Memory B cell (primary cell): ENCODE measurements around the gene NAXE.
"Not testable (repeated sequence)": the region's sequence is repeated elsewhere in the genome, so short reads cannot be mapped to it uniquely, and the experiment has no call there.

Source experiments
- ATAC-seq: fragments of 150-1000 bp; cut with Tn5 transposase; 2 replicates; pipeline ENCODE4 v1.10.0; 2021; ENCODE audit warnings: low read depth, mild to moderate bottlenecking, moderate library complexity
- DNase-seq, 2 donors: peaks; one replicate each; pipeline ENCODE4 v3.0.0; 2022; ENCODE audit warnings: low spot score in 2 of 2
- H3K27ac Mint-ChIP-seq: one replicate; pipeline ENCODE4 v1.8.0; 2022; ENCODE audit warnings: mild to moderate bottlenecking, moderate library complexity, mixed read lengths
- H3K27me3 Mint-ChIP-seq: one replicate; pipeline ENCODE4 v1.8.0; 2022; ENCODE audit warnings: mixed read lengths
- H3K36me3 Mint-ChIP-seq: one replicate; pipeline ENCODE4 v1.8.0; 2022; ENCODE audit warnings: mild to moderate bottlenecking, mixed read lengths
- H3K4me1 Mint-ChIP-seq: one replicate; pipeline ENCODE4 v1.8.0; 2022; ENCODE audit warnings: mixed read lengths
- H3K4me3 Mint-ChIP-seq: one replicate; pipeline ENCODE4 v1.8.0; 2022; ENCODE audit warnings: mild to moderate bottlenecking, moderate library complexity, mixed read lengths
- H3K9me3 Mint-ChIP-seq: one replicate; pipeline ENCODE4 v1.8.0; 2022; ENCODE audit warnings: mixed read lengths

The NAXE gene

DNA sequence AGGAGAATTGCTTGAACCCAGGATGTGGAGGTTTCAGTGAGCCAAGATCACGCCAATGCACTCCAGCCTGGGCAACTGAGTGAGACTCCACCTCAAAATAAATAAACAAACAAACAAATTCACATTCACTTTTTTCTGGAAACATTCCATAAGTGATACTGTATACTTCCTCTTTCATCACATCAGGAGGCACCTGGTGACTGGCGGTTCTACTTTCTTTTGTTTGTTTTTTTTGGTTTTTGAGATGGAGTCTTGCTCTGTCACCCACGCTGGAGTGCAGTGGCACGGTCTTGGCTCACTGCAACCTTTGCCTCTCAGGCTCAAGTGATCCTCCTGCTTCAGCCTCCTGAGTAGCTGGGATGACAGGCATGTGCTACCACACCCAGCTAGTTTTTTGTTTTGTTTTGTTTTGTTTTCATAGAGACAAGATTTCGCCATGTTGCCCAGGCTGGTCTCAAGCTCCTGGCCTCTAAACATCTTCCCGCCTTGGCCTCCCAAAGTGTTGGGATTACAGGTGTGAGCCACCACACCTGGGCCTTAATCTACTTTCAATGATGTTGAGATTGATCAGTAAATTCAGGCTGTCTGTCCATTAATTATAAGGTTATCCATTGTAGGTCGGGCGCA lies 38.4 kb downstream of the NAXE start:
- peak; percentile 37 for ATAC-seq
- H3K9me3 Mint-ChIP-seq: no peaks in the 10 kb centered on the region
- peaks cover 3% of the 10 kb centered on the region for H3K4me1 Mint-ChIP-seq
- DNase-seq: no peak
- no peaks in the 10 kb centered on the region for H3K36me3 Mint-ChIP-seq
- H3K27me3 Mint-ChIP-seq: peaks cover 20% of the 10 kb centered on the region
- H3K4me3 Mint-ChIP-seq: no peak overlapping the region
- no peak overlapping the region for H3K27ac Mint-ChIP-seq

GRCh38 chr1:156631152-156631551 lies 39.6 kb downstream of the NAXE start:
- not testable (repeated sequence) for H3K4me3 Mint-ChIP-seq, H3K36me3 Mint-ChIP-seq, DNase-seq, H3K9me3 Mint-ChIP-seq, ATAC-seq, H3K27ac Mint-ChIP-seq, H3K4me1 Mint-ChIP-seq
- H3K27me3 Mint-ChIP-seq: peaks cover 20% of the 10 kb centered on the region

DNA sequence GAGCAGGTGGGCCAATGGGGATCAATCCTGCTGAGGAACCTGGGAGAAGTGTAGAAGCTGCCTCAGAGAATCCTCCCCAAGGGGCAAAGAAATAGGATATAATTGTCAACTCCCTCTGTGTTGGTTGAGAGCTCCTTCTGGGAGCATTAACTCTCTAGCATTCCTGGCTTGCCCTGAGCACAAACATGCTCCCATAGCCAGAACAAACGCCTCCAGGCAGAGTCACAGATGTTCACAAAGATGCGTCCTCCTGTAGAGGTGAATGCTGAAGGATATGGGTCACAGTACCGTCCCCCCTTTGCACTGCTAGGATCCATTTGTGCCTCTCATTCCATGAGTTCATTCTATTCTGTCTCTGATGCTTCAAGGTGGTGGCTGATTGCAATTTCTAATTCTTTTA lies 40.8 kb downstream of the NAXE start:
- DNase-seq (no peak), ATAC-seq (no peak)
- no peak overlapping the region for H3K27ac Mint-ChIP-seq
- no peak overlapping the region for H3K4me3 Mint-ChIP-seq
- peaks cover 24% of the 10 kb centered on the region for H3K27me3 Mint-ChIP-seq
- H3K36me3 Mint-ChIP-seq: no peaks in the 10 kb centered on the region
- peaks cover 4% of the 10 kb centered on the region for H3K4me1 Mint-ChIP-seq
- H3K9me3 Mint-ChIP-seq: no peaks in the 10 kb centered on the region

DNA sequence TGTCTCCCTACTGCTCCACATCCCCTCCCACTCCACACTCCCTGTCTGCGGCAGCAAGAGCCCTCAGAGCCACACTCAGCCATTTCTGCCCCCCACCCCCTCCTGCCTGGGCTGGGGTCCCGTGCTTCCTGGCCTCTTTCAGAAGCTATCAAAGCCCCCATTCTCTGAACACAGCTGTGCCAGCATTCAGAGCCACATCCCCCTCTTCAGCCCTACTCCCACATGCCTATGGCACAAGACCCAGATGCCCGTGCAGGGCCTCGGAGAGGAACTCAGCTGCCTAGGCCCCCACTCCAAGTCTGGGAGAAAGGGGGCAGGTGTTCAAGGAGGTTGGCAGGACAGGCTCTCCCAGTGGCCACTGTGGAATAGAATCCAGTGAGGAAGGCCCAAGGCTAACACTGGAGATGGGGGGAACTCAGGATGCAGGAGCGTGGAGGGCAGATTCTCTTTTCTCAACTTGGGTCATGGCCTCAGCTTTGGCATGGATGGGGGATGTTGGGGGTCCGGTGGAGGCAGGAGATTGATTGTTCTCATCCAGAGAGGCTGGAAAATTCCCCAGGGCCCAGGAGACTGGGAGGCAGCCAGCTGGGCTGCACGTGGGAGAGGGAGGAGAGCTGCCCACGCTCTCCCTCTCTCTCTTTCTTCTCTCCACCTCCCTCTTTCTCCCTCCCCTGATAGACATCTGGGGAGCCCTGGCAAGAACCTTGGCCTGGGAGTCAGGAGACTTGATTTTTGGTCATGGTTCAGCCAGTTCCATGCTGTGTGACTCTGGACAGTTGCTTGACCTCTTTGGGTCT lies 46.8 kb downstream of the NAXE start:
- peaks cover 16% of the 10 kb centered on the region for H3K4me1 Mint-ChIP-seq
- no peaks in the 10 kb centered on the region for H3K9me3 Mint-ChIP-seq
- H3K27me3 Mint-ChIP-seq: peaks cover 41% of the 10 kb centered on the region
- no peak overlapping the region for H3K4me3 Mint-ChIP-seq
- H3K36me3 Mint-ChIP-seq: no peaks in the 10 kb centered on the region
- no peak for ATAC-seq
- DNase-seq: no peak
- no peak overlapping the region for H3K27ac Mint-ChIP-seq

DNA sequence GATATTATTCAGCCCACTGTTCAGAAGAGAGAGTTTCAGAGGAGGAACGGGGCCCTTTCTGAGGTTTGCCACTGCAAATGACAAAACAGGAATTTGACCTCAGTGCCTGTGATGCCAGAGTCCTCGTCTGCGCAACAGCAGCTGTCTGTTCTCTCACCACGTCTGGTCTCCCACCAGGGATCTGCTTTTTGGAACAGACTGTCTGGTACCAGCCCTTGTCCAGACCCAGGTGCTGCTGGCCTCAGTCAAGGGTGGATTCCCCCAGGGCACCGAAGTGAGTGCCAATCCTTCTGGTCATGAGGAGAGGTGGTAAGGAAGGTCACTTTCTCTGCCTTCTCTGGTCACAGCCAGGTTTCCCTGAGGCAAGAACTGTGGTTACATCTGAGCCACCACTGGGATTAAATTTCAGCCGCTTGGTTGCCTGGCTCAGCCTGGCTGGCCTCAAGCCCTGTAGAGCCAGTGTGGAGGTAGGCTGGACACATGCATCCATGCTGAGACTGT lies 48.1 kb downstream of the NAXE start:
- Mint-ChIP-seq H3K27ac (no peak overlapping the region), H3K36me3 (no peaks in the 10 kb centered on the region), H3K4me3 (no peak overlapping the region), H3K27me3 (peaks cover 43% of the 10 kb centered on the region), H3K4me1 (peaks cover 20% of the 10 kb centered on the region), H3K9me3 (no peaks in the 10 kb centered on the region)
- ATAC-seq (no peak), DNase-seq (no peak)

DNA sequence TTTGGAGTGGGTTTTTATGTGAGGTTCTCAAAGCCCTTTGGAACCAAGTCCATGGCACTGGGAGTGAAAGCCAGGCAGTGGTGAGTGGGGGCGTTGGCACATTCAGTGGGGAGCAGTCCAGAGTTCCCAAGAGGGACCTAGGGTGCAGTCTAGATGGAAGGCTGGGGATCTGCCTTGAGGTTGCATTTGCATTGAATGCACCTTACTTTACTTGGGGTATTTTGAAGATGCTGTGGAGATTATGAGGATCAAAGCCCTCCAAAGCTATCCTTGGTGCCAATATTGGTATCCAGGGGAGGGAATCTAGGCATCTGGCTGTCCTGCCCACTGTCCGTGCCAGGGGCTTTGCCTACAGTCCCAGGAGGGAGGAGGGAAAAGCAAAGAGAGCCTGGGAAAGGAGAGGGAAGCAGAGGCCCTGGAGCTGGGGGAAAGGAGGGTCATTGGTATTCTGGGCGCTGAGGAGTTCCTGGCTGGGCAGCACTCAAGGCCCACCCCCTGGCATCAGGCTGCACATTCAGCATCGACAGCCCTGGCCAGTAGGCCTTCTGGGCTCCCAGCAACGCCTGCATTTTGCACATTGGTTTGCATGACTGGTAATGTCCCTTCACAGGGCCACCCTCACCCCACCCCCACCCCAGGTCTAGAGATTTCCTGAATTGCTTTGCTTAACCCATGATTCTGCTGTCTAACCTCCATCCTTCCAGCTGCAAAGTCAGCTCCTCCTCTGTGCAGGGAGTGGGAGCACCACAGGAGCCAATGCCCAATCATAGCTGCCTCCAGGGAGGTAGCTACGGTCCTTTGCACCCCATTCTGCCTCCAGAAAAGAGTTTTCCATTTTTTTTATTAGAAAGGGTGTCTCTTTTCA lies 49.5 kb downstream of the NAXE start:
- H3K9me3 Mint-ChIP-seq: no peaks in the 10 kb centered on the region
- H3K27me3 Mint-ChIP-seq: peaks cover 54% of the 10 kb centered on the region
- DNase-seq: no peak
- no peak overlapping the region for H3K27ac Mint-ChIP-seq
- no peaks in the 10 kb centered on the region for H3K36me3 Mint-ChIP-seq
- ATAC-seq: no peak
- H3K4me3 Mint-ChIP-seq: peak overlapping the region; percentile 62
- peaks cover 20% of the 10 kb centered on the region for H3K4me1 Mint-ChIP-seq

GRCh38 chr1:156641761-156642264 lies 50.2 kb downstream of the NAXE start, which contains the start of gene BCAN:
Gene BCAN, plus strand, starts transcription at chr1:156642117. Its CDS starts 3,938 bp downstream, at chr1:156646055.
- peak; percentile 36 for ATAC-seq
- peaks cover 20% of the 10 kb centered on the region for H3K4me1 Mint-ChIP-seq
- no peak for DNase-seq
- H3K27ac Mint-ChIP-seq: no peak within 1 kb of the TSS
- peak within 1 kb of the TSS; percentile 76 for H3K4me3 Mint-ChIP-seq
- H3K36me3 Mint-ChIP-seq: no peaks in the 10 kb centered on the region
- H3K27me3 Mint-ChIP-seq: peaks cover 53% of the 10 kb centered on the region
- no peaks in the 10 kb centered on the region for H3K9me3 Mint-ChIP-seq

DNA sequence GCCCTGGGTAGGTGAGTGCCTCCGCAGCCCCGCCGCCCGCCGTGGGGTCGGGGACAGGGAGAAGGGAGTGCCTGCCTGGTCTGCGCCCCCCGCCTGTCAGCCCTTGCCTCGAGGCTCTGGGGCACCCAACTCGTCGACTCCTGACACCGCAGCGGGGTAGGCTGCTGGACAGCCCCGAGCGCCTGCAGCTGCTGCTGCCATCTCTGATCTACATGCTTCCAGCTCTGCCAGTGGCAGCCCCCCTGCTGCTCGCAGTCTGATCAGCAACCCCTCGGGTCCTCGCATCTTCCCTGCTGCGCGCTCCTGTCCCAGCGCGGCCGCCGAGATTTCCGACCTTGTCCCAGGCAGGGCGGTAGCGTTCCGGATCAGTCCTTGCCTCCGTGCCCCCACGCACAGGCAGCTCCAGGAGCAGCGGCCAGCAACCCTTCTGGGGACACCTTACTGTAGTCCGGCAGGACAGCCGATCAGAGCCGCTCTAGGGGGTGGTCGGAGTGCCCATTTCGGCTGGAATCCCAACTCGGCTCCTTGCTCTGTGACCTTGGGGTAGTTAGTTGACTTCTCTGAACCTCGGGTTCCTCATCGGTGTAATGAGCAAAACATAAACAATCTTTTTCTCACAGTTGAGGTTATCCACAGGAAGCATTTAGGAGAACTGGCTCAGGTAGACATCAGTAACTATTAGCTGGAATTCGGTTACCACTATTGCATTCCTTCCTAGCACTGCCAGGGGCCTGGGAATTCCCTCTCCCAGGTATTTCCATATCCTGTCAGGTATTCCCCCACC lies 50.9 kb downstream of the NAXE start:
- Mint-ChIP-seq H3K9me3 (no peaks in the 10 kb centered on the region), H3K4me3 (peak overlapping the region; percentile 76), H3K27ac (no peak overlapping the region), H3K36me3 (no peaks in the 10 kb centered on the region), H3K27me3 (peaks cover 53% of the 10 kb centered on the region), H3K4me1 (peaks cover 20% of the 10 kb centered on the region)
- DNase-seq: no peak
- ATAC-seq: no peak

DNA sequence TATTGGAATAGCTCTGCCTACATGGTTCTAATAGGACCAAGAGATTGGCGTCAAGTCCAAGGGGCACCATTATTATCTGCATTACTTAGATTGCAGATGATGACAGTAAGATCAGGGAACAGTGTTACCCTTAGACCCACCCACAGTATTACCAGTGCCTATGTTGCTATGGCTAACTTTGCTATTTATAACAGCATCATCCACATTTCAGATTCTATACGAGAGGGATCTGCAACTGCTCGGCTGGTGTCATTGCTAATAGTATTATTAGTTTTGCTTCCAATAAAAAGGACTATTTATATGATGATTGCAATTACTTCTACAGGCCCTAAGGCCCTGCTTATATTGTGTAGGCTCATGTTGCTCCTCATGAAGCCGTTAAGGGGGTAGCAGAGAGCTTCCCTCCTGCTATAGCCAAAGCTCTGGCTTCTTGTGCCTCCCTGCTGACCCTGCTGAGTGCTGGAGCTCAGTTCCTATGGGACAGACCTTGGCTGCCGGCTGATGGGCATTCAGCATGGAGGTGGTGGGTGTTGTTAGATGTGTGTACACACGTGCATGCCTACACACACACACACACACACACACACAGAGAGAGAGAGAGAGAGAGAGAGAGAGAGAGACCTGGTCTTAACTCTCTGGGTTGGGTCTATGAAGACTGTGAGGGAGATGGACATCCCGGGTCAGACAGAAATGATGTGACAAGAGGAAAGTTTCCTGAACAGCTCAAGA lies 51.6 kb downstream of the NAXE start:
- ATAC-seq (peak; percentile 4), DNase-seq (no peak)
- Mint-ChIP-seq H3K9me3 (no peaks in the 10 kb centered on the region), H3K4me1 (peaks cover 20% of the 10 kb centered on the region), H3K4me3 (no peak overlapping the region), H3K27ac (no peak overlapping the region), H3K27me3 (peaks cover 54% of the 10 kb centered on the region), H3K36me3 (no peaks in the 10 kb centered on the region)

DNA sequence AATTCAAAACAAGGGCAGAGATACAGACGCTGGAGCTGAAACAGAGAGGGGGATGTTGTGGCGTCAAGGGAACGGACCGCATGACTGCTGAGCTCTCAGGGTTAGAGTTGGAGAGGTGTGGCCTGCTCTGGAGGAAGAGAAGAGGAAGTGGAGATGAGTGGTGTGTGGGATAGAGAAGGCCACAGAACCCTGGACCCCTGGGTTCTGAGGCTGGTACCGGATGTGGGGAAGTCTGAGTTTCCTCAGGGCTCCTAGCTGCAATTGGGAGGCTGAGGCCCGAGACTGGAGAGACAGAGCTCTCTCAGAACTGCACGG lies 52.2 kb downstream of the NAXE start:
- no peaks in the 10 kb centered on the region for H3K36me3 Mint-ChIP-seq
- H3K4me1 Mint-ChIP-seq: peaks cover 20% of the 10 kb centered on the region
- H3K9me3 Mint-ChIP-seq: no peaks in the 10 kb centered on the region
- H3K27me3 Mint-ChIP-seq: peaks cover 51% of the 10 kb centered on the region
- peak; percentile 80 for ATAC-seq
- H3K4me3 Mint-ChIP-seq: no peak overlapping the region
- DNase-seq: no peak
- H3K27ac Mint-ChIP-seq: no peak overlapping the region
